D721Med (cell line): Measurements from ENCODE around the gene CDC42BPB.

Experiments
- DNase-seq: peaks from one replicate; pipeline ENCODE4 v3.0.0; 2011; ENCODE audit warnings: low spot score; ENCODE audit not compliant: insufficient read length
- FAIRE-seq: peaks from 2 replicates; lab custom pipeline; 2011; peaks lifted over from hg19 to GRCh38; lab: Jason Lieb, UNC
- CTCF ChIP-seq: IDR thresholded peaks from 2 replicates; pipeline ENCODE4 v1.5.1; 2012; ENCODE audit warnings: mild to moderate bottlenecking, control low read depth; ENCODE audit not compliant: insufficient read depth; ENCODE audit errors: missing control alignments

Gene CDC42BPB

DNA sequence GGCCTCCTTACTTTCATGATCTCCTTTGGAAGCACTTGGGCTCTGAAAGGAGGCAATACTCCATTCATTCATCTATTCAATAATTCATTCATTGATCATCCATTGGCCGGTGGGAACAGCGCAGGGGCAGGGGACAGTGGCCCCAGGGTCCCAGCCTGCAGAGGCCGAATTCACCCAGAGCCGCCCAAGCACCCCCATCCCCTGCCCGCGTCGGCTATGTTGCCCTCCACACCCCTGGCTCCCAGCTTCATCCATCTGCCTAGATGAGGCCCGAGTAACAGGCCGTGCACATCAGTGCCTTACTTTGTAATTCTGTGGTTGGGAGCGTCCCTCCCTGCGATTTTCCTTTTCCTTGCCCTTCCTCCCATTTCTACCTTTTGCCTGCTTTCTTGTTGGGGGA, 131.7 kb downstream of the CDC42BPB start:
- no peak for TF ChIP-seq CTCF
- FAIRE-seq, result no peak
- DNase-seq, result no peak

GRCh38 chr14:102924632-102925588, 132.4 kb downstream of the CDC42BPB start:
- DNase-seq, result no peak
- no peak for TF ChIP-seq CTCF
- no peak for FAIRE-seq

- no peak for TF ChIP-seq CTCF
- no peak for FAIRE-seq
- DNase-seq, result no peak
Measured at GRCh38 chr14:102923925-102924486, 133.3 kb downstream of the CDC42BPB start.

GRCh38 chr14:102923201-102923924, 134.0 kb downstream of the CDC42BPB start:
- TF ChIP-seq CTCF, result no peak
- FAIRE-seq, result no peak

DNA sequence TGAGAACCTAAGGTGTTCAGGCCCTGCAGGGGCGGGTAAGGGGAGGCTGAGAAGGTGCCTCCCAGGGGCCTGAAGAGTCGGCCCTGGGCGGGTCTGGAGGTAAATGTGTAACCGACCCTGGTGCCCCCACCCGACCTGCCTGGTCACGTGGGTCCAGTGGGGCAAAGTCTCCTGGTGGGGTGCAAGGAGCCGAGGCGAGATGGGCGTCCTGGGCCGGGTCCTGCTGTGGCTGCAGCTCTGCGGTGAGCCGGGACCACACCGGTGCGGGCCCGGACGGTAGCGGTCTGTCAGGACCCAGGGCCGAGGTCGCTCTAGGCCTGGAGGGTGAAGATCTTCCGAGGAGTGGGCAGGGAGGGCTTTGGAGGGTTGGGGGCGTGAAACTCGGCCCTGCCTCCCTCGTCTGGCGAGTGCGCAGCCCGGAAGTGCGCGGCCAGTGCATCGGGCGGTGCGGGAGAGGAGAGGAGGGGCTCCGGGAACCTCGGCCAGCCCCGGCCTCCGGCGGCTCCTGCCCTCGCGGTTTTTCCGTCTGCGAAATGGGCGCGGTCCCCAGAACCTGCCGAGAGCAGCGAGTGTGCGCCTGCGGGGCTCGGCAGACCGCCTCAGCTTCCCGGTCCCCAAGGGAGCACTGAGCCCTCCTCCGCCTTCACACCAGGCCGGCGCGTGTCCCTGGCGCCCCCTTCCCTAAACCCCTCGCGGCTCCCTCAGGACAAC, 134.7 kb downstream of the CDC42BPB start, which contains the start of gene AMN:
Gene AMN, plus strand, starts transcription at position 174 of the 711 bp plus-strand sequence. Its CDS starts 26 bp downstream, at position 200.
- TF ChIP-seq CTCF, result no peak
- FAIRE-seq, result no peak
- DNase-seq, result no peak

More at GRCh38 chr14:102923201-102923924, 134.0 kb downstream of the CDC42BPB start:
- DNase-seq, result no peak

- DNase-seq (no peak), FAIRE-seq (no peak)
- TF ChIP-seq CTCF, result no peak
Measured at GRCh38 chr14:102920998-102921304, 136.4 kb downstream of the CDC42BPB start.
